Neural progenitor cell (in vitro differentiated cells): ENCODE data around the gene ADAMTSL1. TPM values are rescaled to one million over a fixed set of nuclear protein-coding genes. Genes with fewer than 3 reads are reported as not detected.

Source experiments
- DNase-seq: peaks from one replicate; pipeline ENCODE4 v3.0.0-alpha.2; 2016; ENCODE audit warnings: low spot score
- H2AFZ ChIP-seq: fragments of 200-600 bp; sonication (generic); replicated peaks from 2 replicates; pipeline ENCODE4 v1.6.1; 2016; ENCODE audit warnings: antibody characterized with exemption
- H3F3A ChIP-seq: fragments of 200-600 bp; sonication (generic); 2 replicates; pipeline ENCODE4 v1.6.1; 2016; ENCODE audit warnings: antibody characterized with exemption, low read depth
- H3K27ac ChIP-seq: fragments of 200-600 bp; sonication (generic); 2 replicates; pipeline ENCODE4 v1.5.1; 2016; ENCODE audit warnings: mild to moderate bottlenecking
- H3K27me3 ChIP-seq: fragments of 200-600 bp; sonication (generic); 2 replicates; pipeline ENCODE4 v1.6.1; 2016; ENCODE audit warnings: mild to moderate bottlenecking, moderate library complexity
- H3K36me3 ChIP-seq: fragments of 200-600 bp; sonication (generic); 2 replicates; pipeline ENCODE4 v1.5.1; 2016
- H3K4me1 ChIP-seq: fragments of 200-600 bp; sonication (generic); 2 replicates; pipeline ENCODE4 v1.6.1; 2016; ENCODE audit warnings: mixed run types
- H3K4me2 ChIP-seq: fragments of 200-600 bp; sonication (generic); 2 replicates; pipeline ENCODE4 v1.6.1; 2016
- H3K4me3 ChIP-seq: fragments of 200-600 bp; sonication (generic); 2 replicates; pipeline ENCODE4 v1.5.1; 2016
- H3K79me2 ChIP-seq: fragments of 200-600 bp; sonication (generic); 2 replicates; pipeline ENCODE4 v1.6.1; 2016; ENCODE audit warnings: low read depth
- H3K9ac ChIP-seq: fragments of 200-600 bp; sonication (generic); 2 replicates; pipeline ENCODE4 v1.6.1; 2016
- H3K9me3 ChIP-seq: fragments of 200-600 bp; sonication (generic); 2 replicates; pipeline ENCODE4 v1.5.1; 2016; ENCODE audit warnings: low read depth
- H4K20me1 ChIP-seq: fragments of 200-600 bp; sonication (generic); 2 replicates; pipeline ENCODE4 v1.6.1; 2016; ENCODE audit warnings: low read depth
- H3K27ac Mint-ChIP-seq: 3 replicates; pipeline ENCODE4 v1.8.0; 2021; ENCODE audit warnings: mixed read lengths
- H3K27me3 Mint-ChIP-seq: 2 replicates; pipeline ENCODE4 v1.8.0; 2022; ENCODE audit warnings: low read depth, mild to moderate bottlenecking, inconsistent platforms, moderate library complexity, mixed read lengths; ENCODE audit not compliant: insufficient read depth
- H3K36me3 Mint-ChIP-seq: 3 replicates; pipeline ENCODE4 v1.8.0; 2021; ENCODE audit warnings: mixed read lengths
- H3K4me1 Mint-ChIP-seq: 3 replicates; pipeline ENCODE4 v1.8.0; 2021; ENCODE audit warnings: mixed read lengths
- H3K4me3 Mint-ChIP-seq: 3 replicates; pipeline ENCODE4 v1.8.0; 2021; ENCODE audit warnings: mild to moderate bottlenecking, moderate library complexity, mixed read lengths
- H3K9me3 Mint-ChIP-seq: 3 replicates; pipeline ENCODE4 v1.8.0; 2020; ENCODE audit warnings: mixed read lengths
- CTCF ChIP-seq: fragments of 200-600 bp; sonication (generic); IDR thresholded peaks from 2 replicates; pipeline ENCODE4 v1.5.1; 2017; ENCODE audit warnings: antibody characterized with exemption, mild to moderate bottlenecking
- EZH2 ChIP-seq: fragments of 200-600 bp; sonication (generic); IDR thresholded peaks from 2 replicates; pipeline ENCODE4 v1.6.1; 2017; ENCODE audit warnings: antibody characterized with exemption, mild to moderate bottlenecking, moderate library complexity
- EZH2phosphoT487 ChIP-seq: fragments of 200-600 bp; sonication (generic); IDR thresholded peaks from 2 replicates; pipeline ENCODE4 v1.6.1; 2017; ENCODE audit warnings: antibody characterized with exemption
- total RNA-seq: library from RNA; depleted of rRNA; stranded (reverse); fragments of >200 nt; gene quantifications from 2 replicates; pipeline ENCODE4 v1.2.3, GENCODE V29; 2015; ENCODE audit warnings: low replicate concordance

ADAMTSL1 gene
- total RNA-seq, 1 donor from 2014 or later = 0.73 TPM

DNA sequence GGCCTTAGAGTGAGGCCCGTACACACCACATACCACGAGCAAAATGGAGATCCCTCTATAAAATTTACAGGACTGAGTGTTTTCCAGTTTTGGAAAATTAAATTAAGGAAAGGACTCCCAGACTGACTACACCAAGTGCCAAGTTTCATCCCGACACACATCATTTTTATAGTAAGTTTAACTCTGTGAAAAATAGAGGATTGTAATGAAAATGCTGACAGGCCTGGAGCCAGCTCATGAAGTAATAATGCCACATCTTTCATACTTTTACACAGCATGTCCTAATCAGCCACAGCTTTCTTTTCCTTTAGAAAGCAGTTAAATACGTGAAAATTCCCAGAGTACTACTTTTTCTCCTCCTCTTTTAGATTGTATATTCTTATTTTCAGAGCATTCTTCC lies 389.8 kb downstream of the ADAMTSL1 start:
- H3K79me2 ChIP-seq = no peaks in the 10 kb centered on the region
- H3K27ac ChIP-seq = no peak overlapping the region
- no peak overlapping the region for H3K9ac ChIP-seq
- Mint-ChIP-seq H3K4me1 (peaks cover 12% of the 10 kb centered on the region), H3K27me3 (no peaks in the 10 kb centered on the region), H3K4me3 (no peak overlapping the region), H3K9me3 (no peaks in the 10 kb centered on the region), H3K36me3 (no peaks in the 10 kb centered on the region), H3K27ac (no peak overlapping the region)
- TF ChIP-seq EZH2phosphoT487 (no peak), EZH2 (no peak), CTCF (no peak)
- H3K4me2 ChIP-seq = no peak overlapping the region
- no peaks in the 10 kb centered on the region for H3K27me3 ChIP-seq
- no peaks in the 10 kb centered on the region for H4K20me1 ChIP-seq
- no peaks in the 10 kb centered on the region for H3K9me3 ChIP-seq
- H3K4me1 ChIP-seq = peaks cover 6% of the 10 kb centered on the region
- no peaks in the 10 kb centered on the region for H3K36me3 ChIP-seq
- no peak overlapping the region for H3K4me3 ChIP-seq
- H2AFZ ChIP-seq = no peak overlapping the region
- no peak for DNase-seq
- no peaks in the 10 kb centered on the region for H3F3A ChIP-seq

DNA sequence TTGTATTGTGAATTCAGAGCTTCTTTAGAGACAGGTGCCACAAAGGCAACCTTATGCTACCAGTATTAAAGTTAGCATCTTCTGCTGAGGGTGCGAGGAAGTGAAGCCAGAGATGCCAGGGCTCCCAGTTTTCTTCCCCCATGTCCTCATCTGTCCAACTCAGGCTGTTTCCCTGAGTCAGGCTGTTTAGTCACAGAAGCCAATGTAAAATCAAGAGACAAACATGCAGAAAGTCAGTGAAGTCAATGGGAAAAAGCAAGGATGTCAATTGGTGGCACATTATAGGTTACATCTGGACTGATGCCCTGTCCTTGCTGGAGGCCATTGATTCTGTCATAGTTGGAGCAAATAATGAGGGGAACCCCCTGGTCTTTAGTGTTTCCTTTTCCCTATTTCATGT lies 390.6 kb downstream of the ADAMTSL1 start:
- no peak overlapping the region for H3K4me3 Mint-ChIP-seq
- H3K27ac Mint-ChIP-seq = no peak overlapping the region
- H3K9me3 Mint-ChIP-seq = peaks cover 4% of the 10 kb centered on the region
- H3K4me1 Mint-ChIP-seq = peaks cover 12% of the 10 kb centered on the region
- no peaks in the 10 kb centered on the region for H3K27me3 Mint-ChIP-seq
- no peak overlapping the region for H3K9ac ChIP-seq
- peaks cover 6% of the 10 kb centered on the region for H3K4me1 ChIP-seq
- H3K4me2 ChIP-seq = no peak overlapping the region
- no peak for TF ChIP-seq CTCF
- H2AFZ ChIP-seq = no peak overlapping the region
- no peaks in the 10 kb centered on the region for H3K36me3 Mint-ChIP-seq
- H3K4me3 ChIP-seq = no peak overlapping the region
- H3F3A ChIP-seq = no peaks in the 10 kb centered on the region
- no peak for DNase-seq
- H3K27me3 ChIP-seq = no peaks in the 10 kb centered on the region
- H3K27ac ChIP-seq = no peak overlapping the region
- no peaks in the 10 kb centered on the region for H4K20me1 ChIP-seq
- H3K36me3 ChIP-seq = no peaks in the 10 kb centered on the region
- H3K79me2 ChIP-seq = no peaks in the 10 kb centered on the region
- H3K9me3 ChIP-seq = no peaks in the 10 kb centered on the region

- Histone ChIP-seq H2AFZ (no peak overlapping the region), H3K9ac (no peak overlapping the region), H3K36me3 (no peaks in the 10 kb centered on the region), H3K4me1 (peaks cover 6% of the 10 kb centered on the region), H4K20me1 (no peaks in the 10 kb centered on the region), H3F3A (no peaks in the 10 kb centered on the region), H3K27ac (no peak overlapping the region), H3K79me2 (no peaks in the 10 kb centered on the region), H3K9me3 (no peaks in the 10 kb centered on the region), H3K27me3 (no peaks in the 10 kb centered on the region), H3K4me3 (no peak overlapping the region), H3K4me2 (no peak overlapping the region)
- Mint-ChIP-seq H3K4me3 (no peak overlapping the region), H3K27ac (no peak overlapping the region), H3K4me1 (peaks cover 12% of the 10 kb centered on the region), H3K36me3 (no peaks in the 10 kb centered on the region), H3K27me3 (no peaks in the 10 kb centered on the region), H3K9me3 (peaks cover 7% of the 10 kb centered on the region)
- no peak for DNase-seq
- TF ChIP-seq EZH2 = no peak
- no peak for TF ChIP-seq EZH2phosphoT487
- no peak for TF ChIP-seq CTCF
Measured at GRCh38 chr9:18865542-18865941, 391.6 kb downstream of the ADAMTSL1 start.
